Activated T-cell treated with anti-CD3 and anti-CD28 coated beads, Interleukin-2, amount 50 U/mL, for 24 hours (primary cell): Measurements from ENCODE around the gene RAD17.
"Not testable (repeated sequence)": the region's sequence is repeated elsewhere in the genome, so short reads cannot be mapped to it uniquely, and the experiment has no call there.

Source experiments
- DNase-seq: peaks from one replicate; pipeline ENCODE4 v3.0.0-alpha.2; 2020
- H3K27ac Mint-ChIP-seq: 2 replicates; pipeline ENCODE4 v1.8.0; 2020; ENCODE audit warnings: mild to moderate bottlenecking, mixed read lengths
- H3K27me3 Mint-ChIP-seq: 2 replicates; pipeline ENCODE4 v1.8.0; 2020; ENCODE audit warnings: mixed read lengths
- H3K36me3 Mint-ChIP-seq: 2 replicates; pipeline ENCODE4 v1.8.0; 2020; ENCODE audit warnings: low read depth, mixed read lengths
- H3K4me1 Mint-ChIP-seq: 2 replicates; pipeline ENCODE4 v1.8.0; 2020; ENCODE audit warnings: low read depth, mixed read lengths
- H3K4me3 Mint-ChIP-seq: 2 replicates; pipeline ENCODE4 v1.8.0; 2020; ENCODE audit warnings: mild to moderate bottlenecking, moderate library complexity, mixed read lengths
- H3K9me3 Mint-ChIP-seq: 2 replicates; pipeline ENCODE4 v1.8.0; 2020; ENCODE audit warnings: mixed read lengths

Gene RAD17

GRCh38 chr5:69431424-69432303 lies 62.0 kb downstream of the RAD17 start:
- H3K4me1 Mint-ChIP-seq: no peaks in the 10 kb centered on the region
- no peaks in the 10 kb centered on the region for H3K27me3 Mint-ChIP-seq
- no peak for DNase-seq
- H3K36me3 Mint-ChIP-seq: no peaks in the 10 kb centered on the region
- no peak overlapping the region for H3K27ac Mint-ChIP-seq
- no peaks in the 10 kb centered on the region for H3K9me3 Mint-ChIP-seq
- H3K4me3 Mint-ChIP-seq: no peak overlapping the region

- Mint-ChIP-seq H3K27me3 (no peaks in the 10 kb centered on the region), H3K4me1 (no peaks in the 10 kb centered on the region), H3K27ac (peak overlapping the region; percentile 7), H3K9me3 (no peaks in the 10 kb centered on the region), H3K4me3 (no peak overlapping the region), H3K36me3 (no peaks in the 10 kb centered on the region)
- DNase-seq: no peak
Observed at GRCh38 chr5:69432412-69433206, 63.0 kb downstream of the RAD17 start.

- not testable (repeated sequence) for H3K27me3 Mint-ChIP-seq, H3K4me3 Mint-ChIP-seq, H3K9me3 Mint-ChIP-seq, DNase-seq, H3K36me3 Mint-ChIP-seq, H3K27ac Mint-ChIP-seq, H3K4me1 Mint-ChIP-seq
Observed at GRCh38 chr5:69435276-69435884, 65.8 kb downstream of the RAD17 start.

- DNase-seq: no peak
- no peaks in the 10 kb centered on the region for H3K9me3 Mint-ChIP-seq
- no peak overlapping the region for H3K4me3 Mint-ChIP-seq
- H3K27ac Mint-ChIP-seq: no peak overlapping the region
- H3K36me3 Mint-ChIP-seq: no peaks in the 10 kb centered on the region
- H3K27me3 Mint-ChIP-seq: no peaks in the 10 kb centered on the region
- no peaks in the 10 kb centered on the region for H3K4me1 Mint-ChIP-seq
Observed at GRCh38 chr5:69444127-69444754, 74.6 kb downstream of the RAD17 start.

- Mint-ChIP-seq H3K4me3 (no peak overlapping the region), H3K27ac (no peak overlapping the region), H3K27me3 (peaks cover 3% of the 10 kb centered on the region), H3K36me3 (no peaks in the 10 kb centered on the region), H3K4me1 (no peaks in the 10 kb centered on the region), H3K9me3 (no peaks in the 10 kb centered on the region)
- no peak for DNase-seq
Observed at GRCh38 chr5:69449511-69449910, 79.9 kb downstream of the RAD17 start.

GRCh38 chr5:69450116-69450515 lies 80.5 kb downstream of the RAD17 start:
- no peaks in the 10 kb centered on the region for H3K36me3 Mint-ChIP-seq
- peaks cover 7% of the 10 kb centered on the region for H3K27me3 Mint-ChIP-seq
- no peaks in the 10 kb centered on the region for H3K9me3 Mint-ChIP-seq
- H3K4me1 Mint-ChIP-seq: no peaks in the 10 kb centered on the region
- H3K27ac Mint-ChIP-seq: no peak overlapping the region
- no peak for DNase-seq
- H3K4me3 Mint-ChIP-seq: no peak overlapping the region

GRCh38 chr5:69450527-69450926 lies 80.9 kb downstream of the RAD17 start:
- not testable (repeated sequence) for H3K4me3 Mint-ChIP-seq, DNase-seq, H3K9me3 Mint-ChIP-seq, H3K27me3 Mint-ChIP-seq, H3K27ac Mint-ChIP-seq, H3K36me3 Mint-ChIP-seq, H3K4me1 Mint-ChIP-seq

- Mint-ChIP-seq H3K27me3 (peaks cover 7% of the 10 kb centered on the region), H3K4me1 (no peaks in the 10 kb centered on the region), H3K27ac (no peak overlapping the region), H3K9me3 (no peaks in the 10 kb centered on the region), H3K4me3 (no peak overlapping the region), H3K36me3 (no peaks in the 10 kb centered on the region)
- no peak for DNase-seq
Observed at GRCh38 chr5:69451941-69452647, 82.5 kb downstream of the RAD17 start.

- DNase-seq, H3K27me3 Mint-ChIP-seq, H3K4me1 Mint-ChIP-seq, H3K36me3 Mint-ChIP-seq, H3K4me3 Mint-ChIP-seq, H3K9me3 Mint-ChIP-seq, H3K27ac Mint-ChIP-seq: not testable (repeated sequence)
Observed at GRCh38 chr5:69453487-69453886, 83.9 kb downstream of the RAD17 start.

- H3K27me3 Mint-ChIP-seq: peaks cover 18% of the 10 kb centered on the region
- H3K4me1 Mint-ChIP-seq: no peaks in the 10 kb centered on the region
- H3K4me3 Mint-ChIP-seq: no peak overlapping the region
Observed at GRCh38 chr5:69454460-69455249, 85.0 kb downstream of the RAD17 start.

GRCh38 chr5:69455428-69455988 lies 85.9 kb downstream of the RAD17 start:
- H3K27ac Mint-ChIP-seq, H3K4me3 Mint-ChIP-seq, H3K9me3 Mint-ChIP-seq, DNase-seq, H3K4me1 Mint-ChIP-seq, H3K36me3 Mint-ChIP-seq: not testable (repeated sequence)
- peaks cover 19% of the 10 kb centered on the region for H3K27me3 Mint-ChIP-seq

More at GRCh38 chr5:69454460-69455249, 85.0 kb downstream of the RAD17 start:
- DNase-seq: no peak
- Mint-ChIP-seq H3K36me3 (no peaks in the 10 kb centered on the region), H3K27ac (no peak overlapping the region), H3K9me3 (no peaks in the 10 kb centered on the region)

GRCh38 chr5:69462170-69462569 lies 92.6 kb downstream of the RAD17 start:
- no peaks in the 10 kb centered on the region for H3K36me3 Mint-ChIP-seq
- no peak for DNase-seq
- H3K27ac Mint-ChIP-seq: no peak overlapping the region
- no peaks in the 10 kb centered on the region for H3K9me3 Mint-ChIP-seq
- H3K27me3 Mint-ChIP-seq: peaks cover 12% of the 10 kb centered on the region
- H3K4me3 Mint-ChIP-seq: no peak overlapping the region
- no peaks in the 10 kb centered on the region for H3K4me1 Mint-ChIP-seq
